NT2/D1 (cell line): Measurements from ENCODE around the gene RBMY1D.

Source experiments
- SUZ12 ChIP-seq: IDR thresholded peaks from 2 replicates; pipeline ENCODE4 v1.6.1; 2011; ENCODE audit not compliant: insufficient read length, insufficient read depth; ENCODE audit errors: extremely low read depth
- YY1 ChIP-seq: IDR thresholded peaks from 2 replicates; pipeline ENCODE4 v1.6.1; 2011; ENCODE audit not compliant: insufficient read length, insufficient read depth

- TF ChIP-seq YY1 (no peak), SUZ12 (no peak)
These were observed 59.3 kb downstream of the RBMY1D start for GRCh38 chrY:21835052-21835451.
